Panc1 (cell line): Measurements from ENCODE around the gene SLC7A4.

Source experiments
- CTCF ChIP-seq: fragments of 450-650 bp; IDR thresholded peaks from 2 replicates; pipeline ENCODE4 v1.5.1; 2017; ENCODE audit warnings: mild to moderate bottlenecking
- POLR2AphosphoS5 ChIP-seq: IDR thresholded peaks from 2 replicates; pipeline ENCODE4 v1.6.1; 2012; ENCODE audit warnings: mild to moderate bottlenecking, low read depth, low read length, moderate library complexity
- REST ChIP-seq, 2 experiments: IDR thresholded peaks; 2 replicates each; pipeline ENCODE4 v1.6.1; 2011 to 2012; ENCODE audit warnings: low read depth in 2 of 2, control low read depth in 1 of 2, low read length in 1 of 2, mild to moderate bottlenecking in 1 of 2, moderate library complexity in 1 of 2; ENCODE audit not compliant: insufficient read depth in 1 of 2
- SIN3A ChIP-seq: IDR thresholded peaks from 2 replicates; pipeline ENCODE4 v1.6.1; 2012; ENCODE audit warnings: low read depth, mild to moderate bottlenecking, low read length, moderate library complexity, borderline replicate concordance; ENCODE audit not compliant: insufficient read depth
- TCF7L2 ChIP-seq: IDR thresholded peaks from 2 replicates; pipeline ENCODE4 v1.6.1; 2011; ENCODE audit warnings: mild to moderate bottlenecking, low read depth, low read length, inconsistent platforms

- TF ChIP-seq REST (IDR thresholded peaks at IDR 0.05; ENCODE audit: insufficient read depth in 1 of 2, low read depth in 2 of 2, low read length in 1 of 2): no peak
- TF ChIP-seq CTCF: no peak
- TF ChIP-seq TCF7L2: no peak
- TF ChIP-seq POLR2AphosphoS5: peak; percentile 45
- no peak for TF ChIP-seq SIN3A
Observed at GRCh38 chr22:20998411-20999336, 33.7 kb downstream of the SLC7A4 start.
